ENCODE measurements around the gene IVNS1ABP. TPM values are rescaled to one million over a fixed set of nuclear protein-coding genes. Genes with fewer than 3 reads are reported as not detected.

The IVNS1ABP gene
- total and polyA plus RNA-seq, 2 of the 13 experiments (the other 11 are each of a cell fraction or from before 2014, with no cell fraction given): 49.1 to 51.7 TPM

- TF ChIP-seq ARID3A (IDR thresholded peaks at IDR 0.05; ENCODE audit: low read depth, low read length) (no peak), THAP9 (CRISPR knock-in tag; IDR thresholded peaks at IDR 0.05; ENCODE audit: borderline replicate concordance) (no peak; the same call in 1 of the 2 replicates), ZNF724P (CRISPR knock-in tag; IDR thresholded peaks at IDR 0.05; ENCODE audit: borderline replicate concordance) (no peak), SNRNP70 (IDR thresholded peaks at IDR 0.05; ENCODE audit: low read depth, low read length) (no peak), ATF7 (IDR thresholded peaks at IDR 0.05) (no peak), ATF7 (CRISPR knock-in tag; IDR thresholded peaks at IDR 0.05) (no peak), NFE2L2 (IDR thresholded peaks at IDR 0.05; ENCODE audit: low read length) (no peak)
- TF ChIP-seq, protein P1, sequence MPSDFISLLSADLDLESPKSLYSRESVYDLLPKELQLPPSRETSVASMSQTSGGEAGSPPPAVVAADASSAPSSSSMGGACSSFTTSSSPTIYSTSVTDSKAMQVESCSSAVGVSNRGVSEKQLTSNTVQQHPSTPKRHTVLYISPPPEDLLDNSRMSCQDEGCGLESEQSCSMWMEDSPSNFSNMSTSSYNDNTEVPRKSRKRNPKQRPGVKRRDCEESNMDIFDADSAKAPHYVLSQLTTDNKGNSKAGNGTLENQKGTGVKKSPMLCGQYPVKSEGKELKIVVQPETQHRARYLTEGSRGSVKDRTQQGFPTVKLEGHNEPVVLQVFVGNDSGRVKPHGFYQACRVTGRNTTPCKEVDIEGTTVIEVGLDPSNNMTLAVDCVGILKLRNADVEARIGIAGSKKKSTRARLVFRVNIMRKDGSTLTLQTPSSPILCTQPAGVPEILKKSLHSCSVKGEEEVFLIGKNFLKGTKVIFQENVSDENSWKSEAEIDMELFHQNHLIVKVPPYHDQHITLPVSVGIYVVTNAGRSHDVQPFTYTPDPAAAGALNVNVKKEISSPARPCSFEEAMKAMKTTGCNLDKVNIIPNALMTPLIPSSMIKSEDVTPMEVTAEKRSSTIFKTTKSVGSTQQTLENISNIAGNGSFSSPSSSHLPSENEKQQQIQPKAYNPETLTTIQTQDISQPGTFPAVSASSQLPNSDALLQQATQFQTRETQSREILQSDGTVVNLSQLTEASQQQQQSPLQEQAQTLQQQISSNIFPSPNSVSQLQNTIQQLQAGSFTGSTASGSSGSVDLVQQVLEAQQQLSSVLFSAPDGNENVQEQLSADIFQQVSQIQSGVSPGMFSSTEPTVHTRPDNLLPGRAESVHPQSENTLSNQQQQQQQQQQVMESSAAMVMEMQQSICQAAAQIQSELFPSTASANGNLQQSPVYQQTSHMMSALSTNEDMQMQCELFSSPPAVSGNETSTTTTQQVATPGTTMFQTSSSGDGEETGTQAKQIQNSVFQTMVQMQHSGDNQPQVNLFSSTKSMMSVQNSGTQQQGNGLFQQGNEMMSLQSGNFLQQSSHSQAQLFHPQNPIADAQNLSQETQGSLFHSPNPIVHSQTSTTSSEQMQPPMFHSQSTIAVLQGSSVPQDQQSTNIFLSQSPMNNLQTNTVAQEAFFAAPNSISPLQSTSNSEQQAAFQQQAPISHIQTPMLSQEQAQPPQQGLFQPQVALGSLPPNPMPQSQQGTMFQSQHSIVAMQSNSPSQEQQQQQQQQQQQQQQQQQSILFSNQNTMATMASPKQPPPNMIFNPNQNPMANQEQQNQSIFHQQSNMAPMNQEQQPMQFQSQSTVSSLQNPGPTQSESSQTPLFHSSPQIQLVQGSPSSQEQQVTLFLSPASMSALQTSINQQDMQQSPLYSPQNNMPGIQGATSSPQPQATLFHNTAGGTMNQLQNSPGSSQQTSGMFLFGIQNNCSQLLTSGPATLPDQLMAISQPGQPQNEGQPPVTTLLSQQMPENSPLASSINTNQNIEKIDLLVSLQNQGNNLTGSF (CRISPR knock-in tag; IDR thresholded peaks at IDR 0.05): peak; percentile 33; the same call in 1 of the 2 replicates
- TF ChIP-seq, protein P2, sequence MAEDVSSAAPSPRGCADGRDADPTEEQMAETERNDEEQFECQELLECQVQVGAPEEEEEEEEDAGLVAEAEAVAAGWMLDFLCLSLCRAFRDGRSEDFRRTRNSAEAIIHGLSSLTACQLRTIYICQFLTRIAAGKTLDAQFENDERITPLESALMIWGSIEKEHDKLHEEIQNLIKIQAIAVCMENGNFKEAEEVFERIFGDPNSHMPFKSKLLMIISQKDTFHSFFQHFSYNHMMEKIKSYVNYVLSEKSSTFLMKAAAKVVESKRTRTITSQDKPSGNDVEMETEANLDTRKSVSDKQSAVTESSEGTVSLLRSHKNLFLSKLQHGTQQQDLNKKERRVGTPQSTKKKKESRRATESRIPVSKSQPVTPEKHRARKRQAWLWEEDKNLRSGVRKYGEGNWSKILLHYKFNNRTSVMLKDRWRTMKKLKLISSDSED (CRISPR knock-in tag; IDR thresholded peaks at IDR 0.05): no peak
- TF ChIP-seq, protein P3, sequence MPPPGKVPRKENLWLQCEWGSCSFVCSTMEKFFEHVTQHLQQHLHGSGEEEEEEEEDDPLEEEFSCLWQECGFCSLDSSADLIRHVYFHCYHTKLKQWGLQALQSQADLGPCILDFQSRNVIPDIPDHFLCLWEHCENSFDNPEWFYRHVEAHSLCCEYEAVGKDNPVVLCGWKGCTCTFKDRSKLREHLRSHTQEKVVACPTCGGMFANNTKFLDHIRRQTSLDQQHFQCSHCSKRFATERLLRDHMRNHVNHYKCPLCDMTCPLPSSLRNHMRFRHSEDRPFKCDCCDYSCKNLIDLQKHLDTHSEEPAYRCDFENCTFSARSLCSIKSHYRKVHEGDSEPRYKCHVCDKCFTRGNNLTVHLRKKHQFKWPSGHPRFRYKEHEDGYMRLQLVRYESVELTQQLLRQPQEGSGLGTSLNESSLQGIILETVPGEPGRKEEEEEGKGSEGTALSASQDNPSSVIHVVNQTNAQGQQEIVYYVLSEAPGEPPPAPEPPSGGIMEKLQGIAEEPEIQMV (CRISPR knock-in tag; IDR thresholded peaks at IDR 0.05; ENCODE audit: low read depth): no peak
- TF ChIP-seq, protein P4, sequence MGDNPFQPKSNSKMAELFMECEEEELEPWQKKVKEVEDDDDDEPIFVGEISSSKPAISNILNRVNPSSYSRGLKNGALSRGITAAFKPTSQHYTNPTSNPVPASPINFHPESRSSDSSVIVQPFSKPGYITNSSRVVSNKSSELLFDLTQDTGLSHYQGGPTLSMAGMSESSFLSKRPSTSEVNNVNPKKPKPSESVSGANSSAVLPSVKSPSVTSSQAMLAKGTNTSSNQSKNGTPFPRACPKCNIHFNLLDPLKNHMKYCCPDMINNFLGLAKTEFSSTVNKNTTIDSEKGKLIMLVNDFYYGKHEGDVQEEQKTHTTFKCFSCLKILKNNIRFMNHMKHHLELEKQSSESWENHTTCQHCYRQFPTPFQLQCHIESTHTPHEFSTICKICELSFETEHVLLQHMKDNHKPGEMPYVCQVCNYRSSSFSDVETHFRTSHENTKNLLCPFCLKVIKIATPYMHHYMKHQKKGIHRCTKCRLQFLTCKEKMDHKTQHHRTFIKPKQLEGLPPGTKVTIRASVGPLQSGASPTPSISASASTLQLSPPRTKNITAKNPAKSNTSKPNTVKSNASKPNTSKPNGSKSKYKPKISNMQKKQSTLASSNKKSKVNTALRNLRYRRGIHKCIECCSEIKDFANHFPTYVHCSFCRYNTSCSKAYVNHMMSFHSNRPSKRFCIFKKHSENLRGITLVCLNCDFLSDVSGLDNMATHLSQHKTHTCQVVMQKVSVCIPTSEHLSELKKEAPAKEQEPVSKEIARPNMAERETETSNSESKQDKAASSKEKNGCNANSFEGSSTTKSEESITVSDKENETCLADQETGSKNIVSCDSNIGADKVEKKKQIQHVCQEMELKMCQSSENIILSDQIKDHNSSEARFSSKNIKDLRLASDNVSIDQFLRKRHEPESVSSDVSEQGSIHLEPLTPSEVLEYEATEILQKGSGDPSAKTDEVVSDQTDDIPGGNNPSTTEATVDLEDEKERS (CRISPR knock-in tag; IDR thresholded peaks at IDR 0.05): peak; percentile 36; the same call in 1 of the 2 replicates
These were observed at the start of gene IVNS1ABP (continued) for GRCh38 chr1:185317034-185317885.

All from HepG2 (cell line).